ENCODE measurements around the gene TRPM4. TPM values are rescaled to one million over a fixed set of nuclear protein-coding genes. Genes with fewer than 3 reads are reported as not detected.

Gene TRPM4
- polyA plus RNA-seq, 1 donor (not counting 4 experiments of a cell fraction or from before 2014, with no cell fraction given): 16.1 TPM

DNA sequence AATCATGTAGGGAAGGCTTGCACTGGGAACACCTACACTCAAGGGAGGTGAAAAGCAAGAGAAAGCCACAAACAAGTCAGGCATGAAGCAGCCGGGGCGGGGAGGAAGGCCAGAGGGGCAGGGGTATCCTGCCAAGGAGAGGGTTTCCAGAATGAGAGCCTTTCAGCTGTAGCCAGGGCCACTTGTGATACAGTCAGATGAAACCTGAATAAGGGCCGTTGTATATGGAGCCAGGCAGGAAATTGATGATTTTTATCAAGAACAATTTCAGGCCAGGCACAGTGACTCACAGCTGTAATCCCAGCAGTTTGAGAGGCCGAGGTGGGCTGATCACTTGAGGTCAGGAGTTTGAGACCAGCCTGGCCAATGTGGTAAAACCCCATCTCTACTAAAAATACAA is 4.4 kb downstream of the TRPM4 start:
- dilution Hi-C loops (cut with MboI; ENCODE audit: extremely low pct_ligation_motif_present, low sequenced_read_pairs): no loop called here
- peaks cover 4 to 13% of the 10 kb centered on the region in 2 experiments for H3K36me3 ChIP-seq (ENCODE audit: control insufficient read depth in 2 of 2, extremely low read depth in 1 of 2, insufficient read depth in 2 of 2, low read length in 2 of 2)
- TF ChIP-seq EZH2 (IDR thresholded peaks at IDR 0.05; ENCODE audit: low read length): no peak
- TF ChIP-seq, protein P1, sequence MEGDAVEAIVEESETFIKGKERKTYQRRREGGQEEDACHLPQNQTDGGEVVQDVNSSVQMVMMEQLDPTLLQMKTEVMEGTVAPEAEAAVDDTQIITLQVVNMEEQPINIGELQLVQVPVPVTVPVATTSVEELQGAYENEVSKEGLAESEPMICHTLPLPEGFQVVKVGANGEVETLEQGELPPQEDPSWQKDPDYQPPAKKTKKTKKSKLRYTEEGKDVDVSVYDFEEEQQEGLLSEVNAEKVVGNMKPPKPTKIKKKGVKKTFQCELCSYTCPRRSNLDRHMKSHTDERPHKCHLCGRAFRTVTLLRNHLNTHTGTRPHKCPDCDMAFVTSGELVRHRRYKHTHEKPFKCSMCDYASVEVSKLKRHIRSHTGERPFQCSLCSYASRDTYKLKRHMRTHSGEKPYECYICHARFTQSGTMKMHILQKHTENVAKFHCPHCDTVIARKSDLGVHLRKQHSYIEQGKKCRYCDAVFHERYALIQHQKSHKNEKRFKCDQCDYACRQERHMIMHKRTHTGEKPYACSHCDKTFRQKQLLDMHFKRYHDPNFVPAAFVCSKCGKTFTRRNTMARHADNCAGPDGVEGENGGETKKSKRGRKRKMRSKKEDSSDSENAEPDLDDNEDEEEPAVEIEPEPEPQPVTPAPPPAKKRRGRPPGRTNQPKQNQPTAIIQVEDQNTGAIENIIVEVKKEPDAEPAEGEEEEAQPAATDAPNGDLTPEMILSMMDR (optimal IDR thresholded peaks at IDR 0.05 in 1 of 3, IDR thresholded peaks at IDR 0.05 in 1 of 3, conservative IDR thresholded peaks at IDR 0.05 in 1 of 3; ENCODE audit: extremely low read depth in 1 of 3, insufficient read depth in 2 of 3, low read length in 3 of 3): no peak
- DNase-seq (ENCODE audit: low read depth, low spot score) (no peak), FAIRE-seq (no peak)
- peaks cover 3% of the 10 kb centered on the region for H4K20me1 ChIP-seq (ENCODE audit: control insufficient read depth, extremely low read depth, insufficient read depth, low read length)
- no peaks in the 10 kb centered on the region for H3K27me3 ChIP-seq (ENCODE audit: control insufficient read depth, extremely low read depth, insufficient read depth, low read length)
- H3K27ac ChIP-seq (ENCODE audit: control insufficient read depth, insufficient read depth, low read length): no peak overlapping the region
- H3K4me2 ChIP-seq (ENCODE audit: control insufficient read depth, extremely low read depth, insufficient read depth, low read depth, low read length): no peak overlapping the region
- peaks cover 6% of the 10 kb centered on the region for H3K4me1 ChIP-seq (ENCODE audit: control insufficient read depth, extremely low read depth, insufficient read depth, low read length)
- H2AFZ ChIP-seq (ENCODE audit: control insufficient read depth, low read length): no peak overlapping the region
- no peaks in the 10 kb centered on the region for H3K9me3 ChIP-seq (ENCODE audit: control insufficient read depth, low read depth, low read length)
- H3K79me2 ChIP-seq (ENCODE audit: control insufficient read depth, insufficient read depth, low read length): peaks cover 7% of the 10 kb centered on the region
- no peak overlapping the region for H3K9ac ChIP-seq (ENCODE audit: control insufficient read depth, extremely low read depth, insufficient read depth, low read length)
- no peak overlapping the region for H3K4me3 ChIP-seq (ENCODE audit: control insufficient read depth in 2 of 3, extremely low read depth in 1 of 3, insufficient read depth in 2 of 3, low read depth in 1 of 3, low read length in 3 of 3)
- H3K9me1 ChIP-seq (ENCODE audit: control insufficient read depth, extremely low read depth, insufficient read depth, low read length): no peaks in the 10 kb centered on the region

DNA sequence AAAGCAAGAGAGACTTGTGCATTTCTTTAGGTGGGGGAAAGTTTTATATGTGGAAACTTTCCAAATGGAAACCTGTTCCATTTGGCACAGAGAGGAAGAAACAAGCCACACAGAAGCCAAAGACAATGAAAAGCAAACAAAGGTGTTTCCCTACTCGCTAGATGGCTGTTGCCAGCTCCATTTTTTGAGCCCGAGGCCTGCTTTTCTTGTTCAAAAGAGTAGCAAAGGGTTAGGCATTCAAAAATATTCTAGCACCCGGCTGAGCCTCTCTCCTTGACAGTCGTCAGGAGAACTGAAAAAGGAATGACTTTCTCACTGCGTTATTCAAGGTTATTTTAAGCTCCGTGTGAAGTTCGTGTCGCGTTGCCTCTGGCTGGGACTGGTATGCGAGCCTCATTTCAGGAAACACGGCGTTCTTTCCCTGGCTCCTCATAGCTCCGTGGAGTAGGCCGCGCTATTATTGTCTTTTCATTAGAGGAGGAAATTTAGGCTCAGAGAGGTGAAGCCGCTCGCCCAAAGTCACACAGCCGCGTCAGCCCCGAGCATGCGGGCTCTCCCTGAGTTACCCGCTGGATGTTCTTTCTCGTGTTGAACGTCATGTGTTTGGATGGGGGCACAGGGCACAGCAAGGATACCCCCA is 7.6 kb downstream of the TRPM4 start:
- no peak overlapping the region for H3K4me3 ChIP-seq (ENCODE audit: control insufficient read depth in 2 of 3, extremely low read depth in 1 of 3, insufficient read depth in 2 of 3, low read depth in 1 of 3, low read length in 3 of 3)
- FAIRE-seq (no peak), DNase-seq (ENCODE audit: low read depth, low spot score) (no peak)
- H3K9me3 ChIP-seq (ENCODE audit: control insufficient read depth, low read depth, low read length): no peaks in the 10 kb centered on the region
- no peak overlapping the region for H3K9ac ChIP-seq (ENCODE audit: control insufficient read depth, extremely low read depth, insufficient read depth, low read length)
- H3K4me2 ChIP-seq (ENCODE audit: control insufficient read depth, extremely low read depth, insufficient read depth, low read depth, low read length): no peak overlapping the region
- H3K9me1 ChIP-seq (ENCODE audit: control insufficient read depth, extremely low read depth, insufficient read depth, low read length): no peaks in the 10 kb centered on the region
- peaks cover 0 to 18% of the 10 kb centered on the region in 2 experiments for H3K36me3 ChIP-seq (ENCODE audit: control insufficient read depth in 2 of 2, extremely low read depth in 1 of 2, insufficient read depth in 2 of 2, low read length in 2 of 2)
- TF ChIP-seq EZH2 (IDR thresholded peaks at IDR 0.05; ENCODE audit: low read length): no peak
- TF ChIP-seq, protein P1 (optimal IDR thresholded peaks at IDR 0.05 in 1 of 3, IDR thresholded peaks at IDR 0.05 in 1 of 3, conservative IDR thresholded peaks at IDR 0.05 in 1 of 3; ENCODE audit: extremely low read depth in 1 of 3, insufficient read depth in 2 of 3, low read length in 3 of 3): no peak
- no peak overlapping the region for H2AFZ ChIP-seq (ENCODE audit: control insufficient read depth, low read length)
- H3K79me2 ChIP-seq (ENCODE audit: control insufficient read depth, insufficient read depth, low read length): no peaks in the 10 kb centered on the region
- H3K4me1 ChIP-seq (ENCODE audit: control insufficient read depth, extremely low read depth, insufficient read depth, low read length): no peaks in the 10 kb centered on the region
- H3K27ac ChIP-seq (ENCODE audit: control insufficient read depth, insufficient read depth, low read length): no peak overlapping the region
- peaks cover 3% of the 10 kb centered on the region for H4K20me1 ChIP-seq (ENCODE audit: control insufficient read depth, extremely low read depth, insufficient read depth, low read length)
- H3K27me3 ChIP-seq (ENCODE audit: control insufficient read depth, extremely low read depth, insufficient read depth, low read length): no peaks in the 10 kb centered on the region
- dilution Hi-C loops (cut with MboI; ENCODE audit: extremely low pct_ligation_motif_present, low sequenced_read_pairs): no loop called here
